Measurements from ENCODE around the gene FKBP5.

The FKBP5 gene

GRCh38 chr6:35620706-35621105, 68.0 kb downstream of the FKBP5 start:
- TF ChIP-seq CEBPB (IDR thresholded peaks at IDR 0.05) (no peak), USF1 (IDR thresholded peaks at IDR 0.05) (no peak)

GRCh38 chr6:35613762-35614161, 75.0 kb downstream of the FKBP5 start:
- TF ChIP-seq RAD21 (IDR thresholded peaks at IDR 0.05; ENCODE audit: low read depth) (no peak), TAF1 (IDR thresholded peaks at IDR 0.05; ENCODE audit: low read depth) (no peak), YY1 (IDR thresholded peaks at IDR 0.05; ENCODE audit: low read depth) (no peak), NFIC (IDR thresholded peaks at IDR 0.05) (no peak), TCF12 (IDR thresholded peaks at IDR 0.05; ENCODE audit: low read depth) (no peak), USF1 (IDR thresholded peaks at IDR 0.05) (no peak), TEAD4 (IDR thresholded peaks at IDR 0.05) (no peak), MAX (IDR thresholded peaks at IDR 0.05) (no peak), CREB1 (IDR thresholded peaks at IDR 0.05; ENCODE audit: low read depth) (no peak), EGR1 (IDR thresholded peaks at IDR 0.05) (no peak), REST (IDR thresholded peaks at IDR 0.05; ENCODE audit: low read depth) (no peak)

GRCh38 chr6:35611240-35611639, 77.5 kb downstream of the FKBP5 start:
- no peak for TF ChIP-seq TEAD4 (IDR thresholded peaks at IDR 0.05)
- no peak for TF ChIP-seq YY1 (IDR thresholded peaks at IDR 0.05; ENCODE audit: low read depth)
- no peak for TF ChIP-seq NFIC (IDR thresholded peaks at IDR 0.05)

GRCh38 chr6:35610830-35611229, 77.9 kb downstream of the FKBP5 start:
- no peak for TF ChIP-seq CEBPB (IDR thresholded peaks at IDR 0.05)
- TF ChIP-seq ZBTB7A (IDR thresholded peaks at IDR 0.05; ENCODE audit: low read depth) = no peak
- TF ChIP-seq MAX (IDR thresholded peaks at IDR 0.05) = no peak
- no peak for TF ChIP-seq RAD21 (IDR thresholded peaks at IDR 0.05; ENCODE audit: low read depth)
- no peak for TF ChIP-seq TEAD4 (IDR thresholded peaks at IDR 0.05)
- no peak for TF ChIP-seq EGR1 (IDR thresholded peaks at IDR 0.05)
- TF ChIP-seq NFIC (IDR thresholded peaks at IDR 0.05) = no peak
- TF ChIP-seq YY1 (IDR thresholded peaks at IDR 0.05; ENCODE audit: low read depth) = no peak
- no peak for TF ChIP-seq CREB1 (IDR thresholded peaks at IDR 0.05; ENCODE audit: low read depth)
- TF ChIP-seq USF1 (IDR thresholded peaks at IDR 0.05) = no peak
- no peak for TF ChIP-seq TAF1 (IDR thresholded peaks at IDR 0.05; ENCODE audit: low read depth)
- TF ChIP-seq REST (IDR thresholded peaks at IDR 0.05; ENCODE audit: low read depth) = no peak
- no peak for TF ChIP-seq TCF12 (IDR thresholded peaks at IDR 0.05; ENCODE audit: low read depth)
- TF ChIP-seq EP300 (IDR thresholded peaks at IDR 0.05; ENCODE audit: borderline replicate concordance) = no peak

- TF ChIP-seq CREB1 (IDR thresholded peaks at IDR 0.05; ENCODE audit: low read depth) (no peak), EGR1 (IDR thresholded peaks at IDR 0.05) (no peak), MAX (IDR thresholded peaks at IDR 0.05) (no peak), TCF12 (IDR thresholded peaks at IDR 0.05; ENCODE audit: low read depth) (no peak), ZBTB7A (IDR thresholded peaks at IDR 0.05; ENCODE audit: low read depth) (no peak), TAF1 (IDR thresholded peaks at IDR 0.05; ENCODE audit: low read depth) (no peak), EP300 (IDR thresholded peaks at IDR 0.05; ENCODE audit: borderline replicate concordance) (no peak), FOXM1 (IDR thresholded peaks at IDR 0.05; ENCODE audit: borderline replicate concordance, low read depth) (no peak), YY1 (IDR thresholded peaks at IDR 0.05; ENCODE audit: low read depth) (no peak), NFIC (IDR thresholded peaks at IDR 0.05) (no peak), CEBPB (IDR thresholded peaks at IDR 0.05) (no peak), USF1 (IDR thresholded peaks at IDR 0.05) (no peak), RAD21 (IDR thresholded peaks at IDR 0.05; ENCODE audit: low read depth) (no peak), REST (IDR thresholded peaks at IDR 0.05; ENCODE audit: low read depth) (no peak), TEAD4 (IDR thresholded peaks at IDR 0.05) (no peak)
Measured at GRCh38 chr6:35609588-35609987, 79.1 kb downstream of the FKBP5 start.

Measured in Ishikawa (cell line).